Measurements from ENCODE around the gene MMP7.

DNA sequence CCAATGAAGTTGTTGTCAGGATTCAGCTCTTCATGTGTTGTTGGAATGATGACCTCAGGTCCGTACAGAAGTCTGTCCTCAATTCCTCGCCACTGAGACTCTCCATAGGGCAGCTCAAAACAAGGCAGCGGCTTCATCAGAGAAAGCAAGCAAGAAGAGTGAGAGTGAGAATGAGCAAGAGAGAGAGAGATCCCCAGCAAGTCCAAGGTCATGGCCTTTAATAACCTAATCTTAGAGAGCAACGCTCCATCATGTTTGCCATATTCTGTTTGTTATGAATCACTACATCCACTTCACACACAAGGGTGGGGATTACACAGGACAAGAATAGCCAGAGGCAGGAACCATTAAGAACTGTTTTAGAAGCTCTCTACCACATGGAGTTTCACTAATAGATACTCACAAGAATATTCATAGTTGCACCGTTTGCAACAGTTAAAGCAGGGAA is 23.3 kb upstream of the MMP7 start:
- no peak for TF ChIP-seq CTCF (IDR thresholded peaks at IDR 0.05)
- TF ChIP-seq POLR2A (IDR thresholded peaks at IDR 0.05) = no peak
